Measurements from ENCODE around the gene ZNF792.
A peak's percentile ranks its signal among the peaks of the same experiment; 100 is the strongest.
"Not testable (repeated sequence)": the region's sequence is repeated elsewhere in the genome, so short reads cannot be mapped to it uniquely, and the experiment has no call there.

Gene ZNF792

DNA sequence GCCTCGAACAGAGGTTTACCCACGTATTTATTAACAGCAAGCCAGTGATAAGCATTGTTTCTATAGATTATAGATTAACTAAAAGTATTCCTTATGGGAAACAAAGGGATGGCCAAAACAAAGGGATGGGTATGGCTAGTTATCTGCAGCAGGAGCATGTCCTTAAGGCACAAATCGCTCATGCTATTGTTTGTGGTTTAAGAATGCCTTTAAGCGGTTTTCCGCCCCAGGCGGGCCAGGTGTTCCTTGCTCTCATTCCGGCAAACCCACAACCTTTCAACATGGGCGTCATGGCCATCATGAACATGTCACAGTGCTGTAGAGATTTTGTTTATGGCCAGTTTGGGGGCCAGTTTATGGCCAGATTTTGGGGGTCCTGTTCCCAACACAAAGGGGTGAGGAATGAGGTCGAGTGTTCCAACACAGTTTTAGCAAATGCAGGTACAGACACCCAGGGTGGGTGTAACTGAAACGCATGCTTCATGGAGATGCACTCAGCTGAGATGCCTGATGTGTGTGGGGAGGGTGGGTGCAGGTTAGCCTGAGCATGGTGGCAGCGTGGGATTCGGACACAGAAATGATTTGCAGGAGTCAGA, 6.3 kb upstream of the ZNF792 start:
- not testable (repeated sequence) for DNase-seq

DNA sequence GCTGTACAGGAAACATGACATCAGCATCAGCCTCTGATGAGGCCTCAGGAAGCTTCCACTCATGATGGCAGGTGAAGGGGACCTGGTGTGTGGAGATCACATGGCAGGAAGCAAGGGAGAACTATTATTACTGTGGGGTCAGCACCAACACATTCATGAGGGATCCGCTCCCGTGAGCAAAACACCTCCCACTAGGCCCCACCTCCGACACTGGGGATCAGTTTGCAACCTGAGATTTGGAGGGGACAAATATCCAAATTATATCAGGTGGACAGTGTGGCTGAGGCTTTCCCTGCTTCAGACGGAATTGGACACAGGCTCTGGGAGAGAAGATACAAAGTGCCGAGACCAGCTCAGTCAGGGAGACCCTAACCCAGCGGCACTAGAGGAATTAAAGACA, 5.7 kb upstream of the ZNF792 start:
- no peak for DNase-seq

DNA sequence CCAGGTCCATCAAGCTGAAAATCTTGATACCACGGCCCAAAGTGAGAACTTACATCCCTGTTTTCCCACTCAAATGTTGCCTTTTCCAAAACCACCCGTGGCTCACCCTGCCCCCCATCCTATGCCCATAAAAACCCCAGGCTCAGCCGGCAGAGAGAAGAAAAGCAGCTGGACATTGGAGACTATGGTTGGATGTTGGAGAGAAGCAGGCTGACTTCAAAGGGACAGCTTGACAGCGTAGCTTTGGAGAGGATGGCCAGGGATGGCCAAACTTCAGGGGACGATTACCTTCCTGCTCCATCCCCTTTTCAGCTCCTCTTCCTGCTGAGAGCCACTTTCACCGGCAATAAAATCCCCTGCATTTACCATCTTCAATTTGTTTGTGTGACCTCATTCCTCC, 3.5 kb upstream of the ZNF792 start:
- DNase-seq = no peak

DNA sequence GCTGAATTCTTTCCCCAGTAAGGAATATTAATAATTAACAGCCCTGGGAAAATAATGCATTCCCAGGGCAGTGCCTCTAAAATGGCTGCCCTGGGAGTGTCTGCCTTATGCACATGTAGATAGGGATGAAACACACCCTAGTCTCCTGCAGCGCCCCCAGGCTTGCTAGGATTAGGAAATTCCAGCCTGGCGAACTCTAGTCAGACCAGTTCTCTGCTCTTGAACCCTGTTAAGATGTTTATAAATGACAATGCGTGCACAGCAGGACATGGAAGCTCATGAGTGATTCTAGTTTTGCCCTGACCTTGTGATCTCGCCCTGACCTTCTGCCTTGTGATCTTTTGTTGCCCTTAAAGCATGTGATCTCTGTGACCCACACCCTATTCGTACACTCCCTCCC, 1.5 kb upstream of the ZNF792 start:
- not testable (repeated sequence) for DNase-seq

DNA sequence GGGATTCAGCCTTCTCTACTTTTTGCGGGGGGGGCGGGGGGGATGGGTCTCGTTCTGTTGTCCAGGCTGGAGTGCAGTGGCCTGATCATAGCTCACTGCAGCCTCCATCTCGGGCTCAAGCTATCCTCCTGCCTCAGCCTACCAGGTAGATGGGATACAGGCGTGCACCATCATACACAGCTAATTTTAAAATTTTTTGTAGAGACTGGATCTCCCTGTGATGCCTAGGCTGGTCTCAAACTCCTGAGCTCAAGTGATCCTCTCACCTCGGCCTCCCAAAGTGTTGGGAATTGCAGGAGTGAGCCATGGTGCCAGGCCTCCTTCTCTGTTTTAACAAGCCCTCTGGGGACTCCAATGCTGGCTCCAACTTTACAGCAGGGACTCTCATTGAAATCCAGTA, 569 bp upstream of the ZNF792 start:
- DNase-seq = no peak

DNA sequence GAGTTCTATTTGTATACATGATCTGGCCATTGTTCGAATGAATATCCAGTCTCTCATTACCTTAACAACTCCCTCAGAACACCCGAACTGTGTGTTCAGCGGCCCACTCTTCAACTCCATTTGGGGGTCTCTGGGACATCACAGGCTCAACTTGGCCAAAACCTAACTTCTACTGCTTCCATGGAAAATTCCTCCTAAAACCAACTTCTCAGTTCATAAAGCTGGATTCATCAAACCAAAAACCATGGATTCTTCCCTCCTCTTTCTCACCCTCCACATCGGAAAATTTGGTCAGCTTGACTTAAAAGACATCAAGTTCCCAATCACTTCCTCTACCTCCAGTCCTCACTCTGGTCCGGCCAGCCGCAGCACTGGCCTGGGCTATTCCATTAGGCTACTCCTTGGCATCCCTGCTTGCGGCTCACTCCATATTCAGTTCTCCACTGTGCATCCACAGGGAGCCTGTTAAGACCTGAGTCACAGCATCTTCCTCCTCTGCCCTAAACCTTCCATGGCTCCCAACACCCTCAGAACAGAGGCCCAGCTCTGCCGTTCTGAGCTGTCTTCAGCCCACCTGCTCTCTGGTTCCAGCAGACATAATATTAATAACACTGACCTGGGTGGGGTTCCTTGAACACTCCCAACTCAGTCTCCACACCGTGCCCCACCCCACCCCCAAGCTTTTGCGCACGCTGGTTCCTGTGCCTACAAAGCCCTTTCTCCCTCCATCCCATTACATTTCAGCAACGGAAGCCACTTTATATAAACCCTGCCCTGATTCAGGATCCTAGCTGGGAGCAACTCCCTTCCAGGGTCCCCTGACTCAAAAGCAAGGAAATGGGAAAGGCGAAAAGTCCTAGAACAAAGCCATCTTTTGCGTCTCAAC, 1.1 kb downstream of the ZNF792 start:
- DNase-seq = no peak

DNA sequence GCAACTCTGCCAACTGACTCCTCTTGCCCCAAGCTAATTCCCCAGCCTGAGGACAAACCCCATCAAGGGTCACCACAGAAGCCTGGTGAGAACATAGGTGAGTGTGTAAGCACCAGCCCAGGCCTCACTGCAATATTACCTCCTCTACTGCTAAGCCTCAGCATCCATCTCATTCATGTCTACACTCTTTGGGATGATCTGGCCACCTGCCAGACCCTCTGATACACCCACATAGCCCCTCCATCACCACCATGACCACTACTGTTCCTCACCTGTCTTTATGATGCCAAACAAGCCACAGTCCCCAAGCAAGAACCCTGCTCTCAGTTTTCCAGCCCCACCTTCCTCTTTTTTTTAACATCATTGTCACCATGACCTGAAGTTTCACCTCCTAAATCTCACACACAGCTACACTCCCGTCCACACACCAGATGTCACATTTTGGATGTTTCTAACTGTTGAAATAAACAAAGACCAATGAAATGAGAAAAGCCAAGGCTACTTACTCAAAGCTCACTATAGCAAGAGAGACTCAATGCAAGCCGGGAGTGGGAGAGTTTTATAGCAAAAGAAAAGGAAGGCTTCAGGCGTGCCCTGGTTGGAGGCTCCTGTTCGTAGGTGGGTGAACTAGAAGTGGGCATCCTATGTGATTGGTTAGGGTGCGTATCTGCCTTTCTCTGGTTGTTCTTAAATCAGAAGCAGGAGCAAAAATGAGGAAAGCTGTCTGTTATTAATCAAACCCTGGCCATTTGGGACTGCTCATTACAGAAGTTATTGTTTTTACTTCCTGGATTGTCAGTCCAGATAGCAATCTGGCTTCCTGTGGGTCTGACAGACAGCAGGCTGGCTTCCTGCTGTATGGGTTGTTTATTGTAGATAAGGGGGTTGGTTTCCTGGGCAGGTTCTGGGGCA, 2.0 kb downstream of the ZNF792 start:
- no peak for DNase-seq

DNA sequence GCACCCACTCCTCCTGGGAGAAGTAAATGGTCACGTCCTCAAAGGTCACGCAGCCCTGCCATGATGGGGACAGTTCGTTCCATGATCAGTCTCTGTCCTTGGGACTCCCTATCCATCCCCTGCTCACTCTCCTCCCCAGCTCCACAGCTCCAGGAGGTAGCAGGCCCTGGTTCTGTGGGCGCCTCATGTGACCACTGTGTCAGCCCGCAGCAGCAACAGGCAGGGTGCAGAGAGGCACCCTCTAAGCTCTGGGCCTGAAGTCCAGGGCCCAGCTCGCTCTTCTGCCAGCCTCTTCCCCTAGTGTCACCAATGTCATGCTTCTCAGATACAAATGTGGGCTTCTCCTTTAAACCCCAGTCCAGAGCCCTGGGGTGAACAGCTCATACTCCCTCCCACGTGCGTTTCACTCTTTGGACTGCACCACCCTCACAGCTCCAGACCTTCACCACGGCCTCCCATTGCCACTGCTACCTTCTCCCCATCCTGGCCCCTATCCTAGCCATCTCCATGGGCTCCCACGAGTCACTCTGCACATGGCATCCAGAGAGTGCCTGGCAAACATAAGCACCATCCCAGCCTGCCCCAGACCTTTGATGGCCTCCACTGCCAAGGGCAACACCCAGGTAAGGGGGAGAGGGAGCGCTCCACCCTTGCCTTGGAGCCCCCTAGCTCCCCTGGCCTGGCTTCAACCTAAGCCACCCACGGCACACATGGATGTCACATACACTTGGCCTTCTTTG, 2.9 kb downstream of the ZNF792 start:
- DNase-seq = no peak

DNA sequence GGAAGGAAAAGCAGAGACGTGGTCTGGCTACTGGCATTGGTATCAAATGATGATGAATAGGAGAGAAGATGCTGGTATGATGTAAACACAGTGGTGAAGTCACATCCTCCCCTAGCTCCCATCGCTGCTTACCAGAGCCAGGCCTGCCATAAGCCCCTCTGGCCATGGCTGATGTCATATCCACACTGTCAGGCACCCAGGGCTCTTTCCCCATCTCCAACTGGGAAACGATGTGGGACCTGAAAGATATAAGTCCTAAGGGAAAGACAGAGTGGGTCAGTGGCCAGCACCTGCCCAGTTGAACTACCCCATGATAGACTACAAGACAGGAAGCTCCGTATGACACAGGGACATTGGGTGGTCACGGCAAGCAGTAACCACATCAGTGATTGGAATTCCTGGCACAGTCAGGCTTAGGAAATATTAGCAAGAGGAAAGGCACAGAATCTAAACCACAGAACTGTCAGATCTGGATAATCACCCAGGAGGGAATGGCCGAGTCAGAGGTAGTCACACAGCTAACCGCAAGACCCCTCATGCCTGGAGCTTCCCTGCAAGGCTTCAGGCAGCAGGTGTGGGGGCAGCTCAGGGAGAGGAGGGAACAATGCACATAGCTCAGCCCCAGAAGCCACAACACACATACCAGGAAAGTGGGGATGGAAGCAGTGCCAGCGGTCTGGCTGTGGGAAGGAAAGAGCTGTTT, 3.8 kb downstream of the ZNF792 start:
- DNase-seq = no peak

DNA sequence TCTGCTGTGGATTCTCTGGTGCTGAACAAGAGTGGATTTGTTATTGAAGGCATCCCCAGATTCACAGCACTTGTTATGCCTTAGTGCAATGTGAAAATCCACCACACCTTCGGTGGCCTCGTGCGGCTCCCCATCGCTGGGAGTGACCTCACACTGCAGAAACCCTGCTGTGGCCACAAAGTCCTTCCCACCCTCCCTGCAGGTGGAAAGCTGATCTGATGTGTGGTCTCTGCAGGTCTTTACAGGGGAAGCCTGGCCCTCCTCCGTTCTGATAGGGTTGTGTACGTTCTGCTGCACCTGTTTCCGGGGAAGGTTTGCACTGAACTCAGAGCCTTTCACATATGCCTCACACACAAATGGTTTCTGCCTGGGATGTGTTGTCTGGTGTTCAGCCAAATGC, 5.0 kb downstream of the ZNF792 start:
- no peak for DNase-seq

DNA sequence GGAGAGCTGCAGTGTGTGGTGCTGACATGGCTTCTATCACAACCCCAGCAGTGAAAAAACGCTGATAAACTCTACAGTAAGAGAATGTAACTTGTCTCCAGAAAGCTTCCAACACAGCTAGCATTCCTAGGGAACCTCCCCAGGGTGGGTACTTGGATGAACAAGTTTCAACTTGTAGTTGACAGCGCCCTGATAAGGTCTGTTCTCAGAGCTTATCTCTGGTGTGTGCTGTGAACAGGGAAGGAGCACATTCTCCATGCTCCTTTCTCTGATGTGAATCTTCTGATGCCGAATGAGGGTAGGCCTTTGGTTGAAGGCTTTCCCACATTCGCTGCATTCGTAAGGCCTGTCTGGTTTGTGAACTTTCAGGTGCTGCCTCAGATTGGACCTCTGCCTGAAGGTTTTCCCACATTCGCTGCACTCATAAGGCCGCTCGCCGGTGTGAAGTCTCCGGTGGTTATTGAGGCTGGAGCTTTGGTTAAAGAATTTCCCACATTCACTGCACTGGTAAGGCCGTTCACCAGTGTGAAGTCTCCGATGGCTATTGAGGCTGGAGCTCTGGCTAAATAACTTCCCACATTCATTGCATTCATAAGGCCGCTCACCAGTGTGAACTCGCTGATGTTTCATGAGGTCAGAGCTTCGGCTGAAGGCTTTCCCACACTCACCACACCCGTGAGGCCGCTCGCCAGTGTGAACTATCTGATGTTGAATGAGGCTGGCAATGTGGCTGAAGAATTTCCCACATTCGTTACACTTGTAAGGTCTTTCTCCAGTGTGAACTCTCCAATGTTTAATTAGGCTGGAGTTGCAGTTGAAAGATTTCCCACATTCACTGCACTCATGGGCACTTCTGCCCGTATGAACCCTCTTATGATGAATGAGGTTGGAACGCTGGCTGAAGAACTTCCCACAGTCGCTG, 5.9 kb downstream of the ZNF792 start:
- no peak for DNase-seq

DNA sequence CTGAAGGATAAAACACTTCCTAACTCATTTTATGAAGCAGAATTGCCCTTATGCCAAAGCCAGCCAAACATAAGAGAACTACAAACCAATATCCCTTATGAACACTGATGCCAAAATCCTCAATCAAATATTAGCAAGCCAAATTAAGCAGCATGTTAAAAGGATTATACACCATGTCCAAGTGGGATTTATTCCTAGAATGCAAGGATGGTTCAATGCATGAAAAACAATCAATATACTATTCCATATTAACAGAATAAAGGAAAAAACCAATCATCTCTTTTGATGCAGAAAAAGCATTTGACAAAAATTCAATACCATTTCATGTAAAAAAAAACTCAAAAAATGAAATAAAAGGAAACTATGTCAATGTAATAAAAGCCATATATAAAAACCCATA, 10.9 kb downstream of the ZNF792 start:
- DNase-seq = no peak

DNA sequence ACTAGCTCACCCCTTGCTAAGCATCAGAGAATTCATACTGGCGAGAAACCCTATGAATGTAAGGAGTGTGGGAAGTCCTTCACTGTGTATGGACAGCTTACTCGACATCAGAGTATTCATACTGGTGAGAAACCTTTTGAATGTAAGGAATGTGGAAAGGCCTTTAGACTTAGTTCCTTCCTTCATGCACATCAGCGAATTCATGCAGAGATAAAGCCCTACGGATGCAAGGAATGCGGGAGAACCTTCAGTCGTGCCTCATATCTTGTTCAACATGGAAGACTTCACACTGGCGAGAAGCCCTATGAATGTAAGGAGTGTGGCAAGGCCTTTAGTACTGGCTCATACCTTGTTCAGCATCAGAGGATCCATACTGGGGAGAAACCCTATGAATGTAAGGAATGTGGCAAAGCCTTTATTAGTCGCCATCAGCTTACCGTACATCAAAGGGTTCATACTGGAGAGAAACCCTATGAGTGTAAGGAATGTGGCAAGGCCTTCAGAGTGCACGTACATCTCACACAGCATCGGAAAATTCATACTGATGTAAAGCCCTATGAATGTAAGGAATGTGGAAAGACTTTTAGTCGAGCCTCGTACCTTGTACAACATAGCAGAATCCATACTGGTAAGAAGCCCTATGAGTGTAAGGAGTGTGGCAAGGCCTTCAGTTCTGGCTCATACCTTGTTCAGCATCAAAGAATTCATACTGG, 20.0 kb downstream of the ZNF792 start:
- DNase-seq = no peak

DNA sequence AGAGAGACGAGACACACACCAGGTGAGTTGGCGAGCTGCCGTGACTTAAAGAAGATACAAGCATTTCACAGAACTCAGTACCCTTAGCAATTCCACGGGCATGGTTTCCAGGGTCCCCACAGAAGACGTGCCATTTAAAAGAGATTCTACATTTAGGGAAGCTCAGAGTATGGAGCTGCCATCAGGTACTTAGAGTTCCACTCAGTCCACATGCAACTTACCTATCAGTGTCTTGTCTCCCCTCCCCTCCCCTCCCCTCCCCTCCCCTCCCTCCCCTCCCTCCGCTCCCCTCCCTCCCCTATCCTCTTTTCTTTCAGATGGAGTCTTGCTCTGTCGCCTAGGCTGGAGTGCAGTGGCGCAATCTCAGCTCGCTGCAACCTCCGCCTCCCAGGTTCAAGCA, 25.1 kb downstream of the ZNF792 start:
- DNase-seq = no peak

DNA sequence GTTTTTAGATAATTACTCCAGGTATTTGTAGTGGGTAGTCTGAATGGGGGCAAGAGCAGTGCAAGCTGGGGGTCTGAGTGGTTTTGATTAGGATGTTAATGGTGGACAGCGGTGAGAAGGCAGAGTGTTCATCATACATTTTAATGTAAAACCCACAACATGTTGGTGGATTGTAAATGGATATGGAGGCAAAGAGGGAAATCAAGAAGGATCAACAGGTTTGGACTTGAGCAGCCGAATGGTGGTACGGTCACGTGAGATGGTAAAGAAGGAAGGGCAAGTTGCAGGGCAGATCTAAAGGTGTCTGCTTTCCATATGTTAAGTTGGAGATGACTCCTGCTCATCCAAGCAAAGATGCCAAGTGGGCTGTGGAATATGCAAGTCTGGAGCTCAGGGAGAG, 27.8 kb downstream of the ZNF792 start:
- no peak for DNase-seq

DNA sequence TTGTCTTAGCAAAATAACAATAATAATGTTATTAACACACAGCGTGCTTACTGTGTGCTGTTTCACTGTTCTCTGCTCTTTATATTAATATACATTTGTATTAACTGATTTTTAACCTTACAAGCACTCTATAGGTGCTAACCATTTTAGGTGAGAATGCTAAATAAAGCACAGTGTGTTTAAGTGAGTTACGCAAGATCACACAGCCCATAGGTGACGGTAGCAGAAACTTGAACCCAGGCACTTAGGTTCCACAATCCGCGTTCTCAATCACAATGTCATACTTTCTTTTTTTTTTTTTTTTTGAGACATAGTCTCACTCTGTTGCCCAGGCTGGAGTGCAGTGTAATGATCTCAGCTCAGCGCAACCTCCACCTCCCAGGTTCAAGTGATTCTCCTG, 31.5 kb downstream of the ZNF792 start:
- no peak for DNase-seq

DNA sequence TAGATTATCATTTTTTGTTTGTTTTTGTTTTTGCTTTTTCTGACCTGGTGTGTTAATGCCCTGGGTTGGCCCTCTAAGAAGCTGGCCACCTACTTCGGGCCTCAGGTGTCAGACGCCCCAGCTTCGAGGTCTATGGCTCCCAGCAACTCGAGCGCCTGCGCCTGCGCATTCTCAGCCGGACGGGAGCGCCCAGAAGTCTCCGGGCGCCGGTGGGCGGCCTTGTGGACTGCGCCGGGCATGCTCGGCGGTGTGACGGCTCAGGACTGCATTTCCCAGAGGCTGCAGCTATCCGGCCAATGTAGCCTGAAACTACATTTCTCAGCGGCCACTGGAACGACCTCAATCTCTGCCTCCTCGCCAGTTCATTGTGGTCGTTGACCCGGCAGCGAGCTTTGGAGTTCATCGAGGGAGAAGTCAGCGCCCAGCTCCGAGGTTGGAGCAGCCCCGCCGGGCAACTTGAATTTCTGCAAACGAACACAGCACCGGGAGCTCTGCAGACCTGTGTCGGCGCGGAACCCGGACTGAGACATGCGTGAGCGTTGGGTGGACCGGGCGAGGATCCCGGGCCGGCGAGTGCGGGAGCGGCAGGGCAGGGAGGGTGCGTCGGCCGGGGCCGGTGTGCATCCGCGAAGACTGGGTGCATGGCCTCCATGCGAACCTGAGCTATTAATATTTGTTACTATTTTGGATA, 37.2 kb downstream of the ZNF792 start, which contains the start of gene ZNF30:
ZNF30 (plus strand) TSS at position 219 of the 691 bp plus-strand sequence. CDS start 3,045 bp downstream, outside the sequence.
- DNase-seq = peak; percentile 91

DNA sequence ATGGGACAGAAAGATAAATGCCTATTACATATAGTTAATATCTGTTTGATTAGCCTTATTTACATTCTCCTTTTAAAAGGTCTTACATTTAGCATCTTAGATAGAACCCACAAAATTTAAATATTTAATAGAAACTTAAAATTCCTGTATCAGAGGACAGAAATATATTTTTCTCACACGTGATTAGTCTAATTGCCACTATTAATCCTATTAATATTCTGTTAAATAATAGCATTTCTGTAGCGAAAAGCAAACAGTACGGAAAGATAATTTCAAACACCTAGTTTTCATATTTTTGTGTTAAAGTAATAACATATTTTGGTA, 37.7 kb downstream of the ZNF792 start:
- DNase-seq = no peak

DNA sequence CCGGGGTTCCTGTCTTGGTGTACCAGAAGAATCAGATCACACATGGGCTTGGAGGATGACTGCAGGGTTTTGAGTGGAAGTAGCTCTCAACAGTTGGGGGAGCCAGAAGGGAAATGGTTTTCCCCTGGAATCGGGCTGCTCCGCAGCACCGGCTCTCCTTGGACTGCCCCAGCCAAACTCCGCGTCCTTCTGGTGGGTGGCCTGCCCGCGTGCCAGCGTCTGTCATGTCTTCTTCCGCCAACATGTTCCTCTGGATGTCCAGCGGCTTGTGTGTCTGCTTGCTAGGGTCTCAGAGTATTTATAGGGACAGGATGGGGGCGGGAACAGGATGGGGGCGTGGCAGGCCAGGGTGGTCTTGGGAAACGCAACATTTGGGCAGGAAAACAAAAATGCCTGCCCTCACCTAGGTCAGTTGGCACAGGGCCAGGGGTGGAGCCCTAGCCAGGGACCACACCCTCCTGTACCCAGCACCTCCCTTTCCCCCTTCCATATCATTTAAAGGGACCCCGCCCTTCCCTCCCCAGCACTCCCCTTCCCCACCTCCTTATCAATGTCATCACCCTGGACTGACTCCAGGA, 38.7 kb downstream of the ZNF792 start:
- no peak for DNase-seq
